HCT116 (cell line): ENCODE results near the gene GBGT1. TPM values are rescaled to one million over a fixed set of nuclear protein-coding genes. Genes with fewer than 3 reads are reported as not detected.

Source experiments
- ATAC-seq: fragments of 200-7000 bp; cut with Tn5 transposase; 2 replicates; pipeline ENCODE4 v1.9.1; 2020; ENCODE audit warnings: mild to moderate bottlenecking, moderate library complexity
- BruUV-seq: library from RNA; stranded (reverse); fragments of 400-500 nt; replicated peaks from 2 replicates; lab custom pipeline; 2021; lab: Mats Ljungman, UMichigan
- CTCF ChIA-PET: fragments of 300-600 bp; sonication (Branson Sonifier 250); formaldehyde crosslinking; loops from one replicate; lab custom pipeline; 2021; ENCODE audit warnings: antibody characterized with exemption; lab: Charles Lee
- POLR2A ChIA-PET: fragments of 300-600, 350-600 bp; sonication (Branson Sonifier 250); formaldehyde crosslinking; loops from one replicate; lab custom pipeline; 2021; ENCODE audit warnings: antibody characterized with exemption; lab: Charles Lee
- RAD21 ChIA-PET, 2 experiments: fragments of 300-600 bp; sonication (Branson Sonifier 250); formaldehyde crosslinking; loops; one replicate each; lab custom pipeline; 2023; ENCODE audit warnings: low total read pairs in 2 of 2; ENCODE audit not compliant: uncharacterized antibody in 2 of 2, unreplicated experiment in 2 of 2, low non-redundant PET in 1 of 2; lab: Charles Lee
- DNase-seq: peaks from one replicate; pipeline ENCODE4 v3.0.0-alpha.2; 2010; ENCODE audit warnings: low read depth, low spot score
- H2AFZ ChIP-seq: fragments of 200-600 bp; shearing (Covaris generic), sonication (generic); 2 replicates; pipeline ENCODE4 v1.6.1; 2017; ENCODE audit warnings: low read depth, mixed run types, mixed read lengths, antibody characterized with exemption, low read length; ENCODE audit not compliant: poor library complexity, severe bottlenecking
- H3K27ac ChIP-seq: 2 replicates; pipeline ENCODE4 v1.5.1; 2012; ENCODE audit warnings: low read depth, low read length
- H3K27me3 ChIP-seq: fragments of 200-600 bp; sonication (generic); 2 replicates; pipeline ENCODE4 v1.6.1; 2016; ENCODE audit warnings: mixed run types, low read length, mixed read lengths; ENCODE audit not compliant: insufficient read depth
- H3K36me3 ChIP-seq, 2 experiments: fragments of 200-500 bp in 1 of 2; fragments of 200-600 bp in 1 of 2; sonication (Bioruptor generic) in 1 of 2; sonication (generic) in 1 of 2; 2 replicates each; pipeline versions ENCODE4 v1.5.1 to v1.6.1; 2014 to 2016; ENCODE audit warnings: low read length in 2 of 2, inconsistent platforms in 1 of 2, mixed read lengths in 1 of 2, mixed run types in 1 of 2; ENCODE audit not compliant: insufficient read depth in 2 of 2, control insufficient read depth in 1 of 2
- H3K4me1 ChIP-seq, 2 experiments: fragments of 200-600 bp in 1 of 2; sonication (generic) in 1 of 2; 2 replicates each; pipeline versions ENCODE4 v1.5.1 to v1.6.1; 2012 to 2017; ENCODE audit warnings: low read length in 2 of 2, inconsistent platforms in 1 of 2, mild to moderate bottlenecking in 1 of 2, mixed read lengths in 1 of 2, mixed run types in 1 of 2, moderate library complexity in 1 of 2; ENCODE audit not compliant: insufficient read depth in 2 of 2, control insufficient read depth in 1 of 2
- H3K4me2 ChIP-seq: fragments of 200-600 bp; sonication (generic); 2 replicates; pipeline ENCODE4 v1.6.1; 2017; ENCODE audit warnings: mixed run types, low read length, mixed read lengths
- H3K4me3 ChIP-seq, 2 experiments: fragments of 200-600 bp in 1 of 2; sonication (generic) in 1 of 2; replicated peaks in 1 of 2; 2 replicates each; pipeline ENCODE4 v1.5.1; 2011 to 2016; ENCODE audit warnings: low read length in 2 of 2, control low read depth in 1 of 2, low read depth in 1 of 2, mild to moderate bottlenecking in 1 of 2, mixed read lengths in 1 of 2, mixed run types in 1 of 2
- H3K79me2 ChIP-seq: fragments of 200-600 bp; sonication (generic); 2 replicates; pipeline ENCODE4 v1.6.1; 2017; ENCODE audit warnings: mild to moderate bottlenecking, mixed run types, low read length, moderate library complexity, mixed read lengths; ENCODE audit not compliant: insufficient read depth
- H3K9ac ChIP-seq: fragments of 200-600 bp; sonication (generic); 2 replicates; pipeline ENCODE4 v1.6.1; 2016; ENCODE audit warnings: low read length, mixed read lengths
- H3K9me2 ChIP-seq: fragments of 200-600 bp; sonication (generic), shearing (Covaris generic); 2 replicates; pipeline ENCODE4 v1.6.1; 2017; ENCODE audit warnings: mixed run types, mild to moderate bottlenecking, moderate library complexity; ENCODE audit not compliant: insufficient read depth
- H3K9me3 ChIP-seq, 2 experiments: fragments of 200-500 bp in 1 of 2; fragments of 200-600 bp in 1 of 2; sonication (Bioruptor generic) in 1 of 2; sonication (generic) in 1 of 2; 2 replicates each; pipeline ENCODE4 v1.6.1; 2014 to 2017; ENCODE audit warnings: low read length in 2 of 2, mixed read lengths in 2 of 2, inconsistent platforms in 1 of 2, low read depth in 1 of 2, mild to moderate bottlenecking in 1 of 2, mixed run types in 1 of 2, moderate library complexity in 1 of 2; ENCODE audit not compliant: control insufficient read depth in 1 of 2, insufficient read depth in 1 of 2
- H4K20me1 ChIP-seq: fragments of 200-600 bp; sonication (generic), shearing (Covaris generic); 2 replicates; pipeline ENCODE4 v1.6.1; 2017; ENCODE audit warnings: mixed run types, mild to moderate bottlenecking, moderate library complexity; ENCODE audit not compliant: insufficient read depth
- ATF3 ChIP-seq: IDR thresholded peaks from 2 replicates; pipeline ENCODE4 v1.6.1; 2012
- CBX3 ChIP-seq: IDR thresholded peaks from 2 replicates; pipeline ENCODE4 v1.6.1; 2012; ENCODE audit warnings: low read depth
- CTCF ChIP-seq, 3 experiments: fragments of 200-600 bp in 1 of 3; sonication (generic) in 1 of 3; IDR thresholded peaks in 2 of 3; conservative IDR thresholded peaks in 1 of 3; 2 replicates each; pipeline ENCODE4 v1.5.1; 2012 to 2017; ENCODE audit warnings: low read depth in 2 of 3, low read length in 2 of 3, antibody characterized with exemption in 1 of 3, borderline replicate concordance in 1 of 3, control low read depth in 1 of 3, mild to moderate bottlenecking in 1 of 3, mixed read lengths in 1 of 3, mixed run types in 1 of 3, moderate library complexity in 1 of 3; ENCODE audit not compliant: insufficient read depth in 1 of 3
- FOSL1 ChIP-seq: IDR thresholded peaks from 2 replicates; pipeline ENCODE4 v1.6.1; 2012; ENCODE audit warnings: low read depth
- REST ChIP-seq: IDR thresholded peaks from 2 replicates; pipeline ENCODE4 v1.6.1; 2012; ENCODE audit warnings: low read depth
- TCF7L2 ChIP-seq: IDR thresholded peaks from 2 replicates; pipeline ENCODE4 v1.7.0; 2011; ENCODE audit warnings: borderline replicate concordance, inconsistent platforms; ENCODE audit not compliant: insufficient read depth, insufficient read length; ENCODE audit errors: extremely low read depth
- YY1 ChIP-seq: IDR thresholded peaks from 2 replicates; pipeline ENCODE4 v1.6.1; 2011; ENCODE audit warnings: low read length, low read depth, moderate library complexity, mild to moderate bottlenecking; ENCODE audit not compliant: insufficient replicate concordance; ENCODE audit errors: extremely low read depth
- ZNF274 ChIP-seq: fragments of 200-500 bp; sonication (Bioruptor generic); IDR thresholded peaks from 2 replicates; pipeline ENCODE4 v1.6.1; 2014; ENCODE audit warnings: mild to moderate bottlenecking, low read depth, low read length, inconsistent platforms
- intact Hi-C: fragments of 100-400 bp; cut with micrococcal nuclease; formaldehyde crosslinking; loops from 2 replicates; pipeline ENCODE4 v1.10.0; 2022
- total RNA-seq: library from RNA; stranded (reverse); gene quantifications from one replicate; pipeline ENCODE4 v1.2.1, GENCODE V29; 2021; ENCODE audit not compliant: unreplicated experiment

The GBGT1 gene
- total RNA-seq, 1 experiment from 2014 or later, result 0.34 TPM

GRCh38 chr9:133182151-133182550, 18.4 kb upstream of the GBGT1 start (continued):
- TF ChIP-seq REST (no peak), YY1 (no peak), ATF3 (no peak)

GRCh38 chr9:133181561-133181960, 17.8 kb upstream of the GBGT1 start:
- H3K79me2 ChIP-seq, result no peaks in the 10 kb centered on the region
- ATAC-seq, result no peak
- no TSS peak for BruUV-seq
- POLR2A ChIA-PET, result no interaction called here
- TF ChIP-seq TCF7L2 (no peak), FOSL1 (no peak), CBX3 (no peak), ZNF274 (no peak), CTCF (IDR thresholded peaks at IDR 0.05 in 2 of 3, conservative IDR thresholded peaks at IDR 0.05 in 1 of 3; ENCODE audit: borderline replicate concordance in 1 of 3, insufficient read depth in 1 of 3, low read depth in 2 of 3, low read length in 2 of 3) (no peak)
- TF ChIP-seq, all 23 proteins: peak for 0
- no peak overlapping the region for H3K4me3 ChIP-seq
- no peaks in the 10 kb centered on the region for H3K9me2 ChIP-seq
- H2AFZ ChIP-seq, result no peak overlapping the region
- intact Hi-C loops, result no loop called here
- H3K4me1 ChIP-seq, result peaks cover 5 to 17% of the 10 kb centered on the region in 2 experiments; a peak in 3 of 4 replicates
- no peak overlapping the region for H3K4me2 ChIP-seq
- H3K36me3 ChIP-seq, result no peaks in the 10 kb centered on the region
- ChIA-PET CTCF (interaction anchor here (1.3 kb wide), 1 partner anchor 10 kb away, joined by 3 read pairs; no protein-coding TSS in a partner anchor), RAD21 (no interaction called here)
- H3K9ac ChIP-seq, result no peak overlapping the region
- H4K20me1 ChIP-seq, result no peaks in the 10 kb centered on the region
- no peak for DNase-seq
- no peaks in the 10 kb centered on the region for H3K9me3 ChIP-seq
- H3K27ac ChIP-seq, result no peak overlapping the region
- H3K27me3 ChIP-seq, result no peaks in the 10 kb centered on the region
